CD4-positive, alpha-beta memory T cell (primary cell): ENCODE results near the gene CYP21A2. TPM values are rescaled to one million over a fixed set of nuclear protein-coding genes. Genes with fewer than 3 reads are reported as not detected.
"Not testable (repeated sequence)": the region's sequence is repeated elsewhere in the genome, so short reads cannot be mapped to it uniquely, and the experiment has no call there.

Experiments
- CTCF ChIA-PET: fragments of 350-600 bp; sonication (Branson Sonifier 250); formaldehyde crosslinking; loops from one replicate; lab custom pipeline; 2021; ENCODE audit warnings: inconsistent platforms; ENCODE audit not compliant: partially characterized antibody; lab: Charles Lee
- POLR2A ChIA-PET: fragments of 350-600 bp; sonication (Branson Sonifier 250); formaldehyde crosslinking; loops from one replicate; lab custom pipeline; 2021; ENCODE audit not compliant: partially characterized antibody; lab: Charles Lee
- DNase-seq, 5 donors: peaks; one replicate each; pipeline versions ENCODE4 v3.0.0 to v3.0.0-alpha.2; 2020 to 2022; ENCODE audit warnings: mixed read lengths in 1 of 5
- H3K27ac ChIP-seq: one replicate; pipeline ENCODE4 v1.7.0; 2013; ENCODE audit warnings: low read depth, low read length
- H3K27me3 ChIP-seq: 2 replicates; pipeline ENCODE4 v1.7.0; 2013; ENCODE audit warnings: mild to moderate bottlenecking, low read length, moderate library complexity; ENCODE audit not compliant: insufficient read depth
- H3K36me3 ChIP-seq: 2 replicates; pipeline ENCODE4 v1.7.0; 2013; ENCODE audit warnings: mild to moderate bottlenecking, low read length, moderate library complexity; ENCODE audit not compliant: insufficient read depth
- H3K4me1 ChIP-seq: 2 replicates; pipeline ENCODE4 v1.7.0; 2013; ENCODE audit warnings: mild to moderate bottlenecking, low read length, moderate library complexity; ENCODE audit not compliant: insufficient read depth
- H3K4me3 ChIP-seq, 2 donors: one replicate each; pipeline ENCODE4 v1.7.0; 2013; ENCODE audit warnings: low read length in 2 of 2, mild to moderate bottlenecking in 1 of 2
- H3K9me3 ChIP-seq, 2 donors: one replicate each; pipeline ENCODE4 v1.7.0; 2013; ENCODE audit warnings: low read length in 2 of 2, control low read depth in 1 of 2; ENCODE audit not compliant: control insufficient read depth in 1 of 2
- H3K27ac Mint-ChIP-seq, 7 donors: one replicate each; pipeline ENCODE4 v1.8.0; 2020 to 2021; ENCODE audit warnings: mixed read lengths in 7 of 7, mild to moderate bottlenecking in 6 of 7, inconsistent platforms in 3 of 7, moderate library complexity in 3 of 7
- H3K27me3 Mint-ChIP-seq, 2 donors: one replicate each; pipeline ENCODE4 v1.8.0; 2020 to 2021; ENCODE audit warnings: mixed read lengths in 2 of 2
- H3K36me3 Mint-ChIP-seq, 2 donors: one replicate each; pipeline ENCODE4 v1.8.0; 2020 to 2021; ENCODE audit warnings: mixed read lengths in 2 of 2, inconsistent platforms in 1 of 2, mild to moderate bottlenecking in 1 of 2
- H3K4me1 Mint-ChIP-seq, 4 donors: one replicate each; pipeline ENCODE4 v1.8.0; 2020 to 2021; ENCODE audit warnings: mixed read lengths in 4 of 4, mild to moderate bottlenecking in 1 of 4
- H3K4me3 Mint-ChIP-seq, 8 donors: one replicate each; pipeline ENCODE4 v1.8.0; 2020 to 2021; ENCODE audit warnings: mixed read lengths in 8 of 8, mild to moderate bottlenecking in 7 of 8, moderate library complexity in 6 of 8, inconsistent platforms in 3 of 8
- H3K9me3 Mint-ChIP-seq, 8 donors: one replicate each; pipeline ENCODE4 v1.8.0; 2020 to 2021; ENCODE audit warnings: mixed read lengths in 8 of 8, mild to moderate bottlenecking in 5 of 8, inconsistent platforms in 3 of 8, moderate library complexity in 1 of 8
- intact Hi-C: fragments of 100-400 bp; cut with micrococcal nuclease; formaldehyde crosslinking; loops from one replicate; pipeline ENCODE4 v1.15.1; 2023
- polyA plus RNA-seq, 2 donors: library from polyadenylated mRNA; unstranded; fragments of 300-500 nt; fragmentation: Illumina TruSeq; gene quantifications; one replicate each; pipeline ENCODE4 v1.2.3, GENCODE V29; 2021
- total RNA-seq, 2 experiments: library from RNA; stranded (reverse); gene quantifications; one replicate each; pipeline ENCODE4 v1.2.3, GENCODE V29; 2021

The CYP21A2 gene
- total and polyA plus RNA-seq, 4 experiments from 2014 or later = 0.39 to 0.61 TPM; not detected in 2

DNA sequence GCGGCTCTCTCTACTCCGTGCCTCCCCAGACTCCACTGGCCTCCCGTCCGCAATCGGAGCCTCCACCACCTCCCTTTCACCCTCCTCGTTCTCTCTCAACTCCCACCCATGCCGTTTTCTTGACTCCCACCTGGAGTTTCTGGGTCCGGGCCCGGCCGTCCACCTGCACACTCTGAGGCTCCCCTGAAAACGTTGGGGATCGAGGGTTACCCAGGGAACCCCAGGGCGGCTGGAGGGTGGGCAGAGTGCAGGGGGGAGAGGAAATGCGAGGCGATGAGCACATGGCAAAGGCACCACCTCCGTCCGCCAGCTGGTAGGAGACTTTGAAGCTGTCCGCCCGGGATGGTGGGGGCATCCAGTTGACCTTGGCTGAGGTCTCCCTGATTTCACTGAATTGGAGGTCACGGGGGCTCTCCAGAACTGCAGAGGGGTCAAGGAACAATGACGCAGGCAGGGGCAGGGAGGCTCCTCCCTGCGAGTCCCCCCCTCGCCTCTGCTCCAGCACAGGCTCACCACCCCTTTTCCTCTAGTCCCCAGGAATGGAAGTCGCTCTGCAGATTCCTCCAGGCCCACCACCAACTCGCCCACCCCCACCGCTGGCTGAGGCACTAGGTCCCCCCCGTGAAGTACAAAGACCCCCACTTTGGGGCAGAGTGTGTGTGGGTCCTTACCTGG lies 27.2 kb upstream of the CYP21A2 start:
- H3K4me1 ChIP-seq, H3K27ac Mint-ChIP-seq, H3K4me3 Mint-ChIP-seq, H3K9me3 ChIP-seq, DNase-seq, POLR2A ChIA-PET, H3K27me3 ChIP-seq, CTCF ChIA-PET, H3K4me1 Mint-ChIP-seq, H3K27me3 Mint-ChIP-seq, H3K36me3 Mint-ChIP-seq, H3K36me3 ChIP-seq, H3K9me3 Mint-ChIP-seq, intact Hi-C loops, H3K27ac ChIP-seq, H3K4me3 ChIP-seq: not testable (repeated sequence)

DNA sequence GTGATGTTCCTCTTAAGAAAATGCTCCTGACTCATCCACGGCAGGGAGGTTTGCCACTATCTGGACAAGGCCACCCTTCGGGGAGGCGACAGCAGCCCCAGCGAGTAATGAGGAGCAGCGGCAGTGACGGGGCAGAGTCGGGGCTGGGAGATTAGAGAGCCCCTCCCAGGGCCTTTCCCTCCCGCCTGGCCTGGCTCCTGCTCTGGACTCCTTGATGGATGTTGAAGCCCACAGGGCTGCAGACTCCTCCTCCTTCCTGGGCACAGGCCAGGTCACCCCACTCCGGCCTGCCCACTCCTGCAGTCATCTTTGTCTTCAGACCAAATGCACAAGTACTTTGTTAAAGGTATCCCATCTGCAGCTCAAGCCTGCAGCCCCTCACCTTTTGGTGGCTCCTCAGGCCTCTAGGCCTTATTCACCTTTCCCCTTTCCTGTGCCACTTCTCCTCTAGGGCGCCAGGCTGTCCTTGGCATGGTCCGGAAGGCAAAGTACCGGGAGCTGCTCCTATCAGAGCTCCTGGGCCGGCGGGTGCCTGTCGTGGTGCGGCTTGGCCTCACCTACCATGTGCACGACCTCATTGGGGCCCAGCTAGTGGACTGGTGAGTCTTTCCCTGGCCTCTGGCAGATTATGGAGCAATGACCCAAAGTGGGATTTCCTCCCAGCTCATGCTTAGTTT lies 25.1 kb upstream of the CYP21A2 start:
- POLR2A ChIA-PET, H3K36me3 ChIP-seq, H3K4me3 ChIP-seq, intact Hi-C loops, H3K9me3 ChIP-seq, H3K9me3 Mint-ChIP-seq, H3K36me3 Mint-ChIP-seq, H3K27me3 Mint-ChIP-seq, H3K27ac ChIP-seq, CTCF ChIA-PET, H3K4me1 ChIP-seq, H3K4me1 Mint-ChIP-seq, DNase-seq, H3K27me3 ChIP-seq, H3K4me3 Mint-ChIP-seq, H3K27ac Mint-ChIP-seq: not testable (repeated sequence)

DNA sequence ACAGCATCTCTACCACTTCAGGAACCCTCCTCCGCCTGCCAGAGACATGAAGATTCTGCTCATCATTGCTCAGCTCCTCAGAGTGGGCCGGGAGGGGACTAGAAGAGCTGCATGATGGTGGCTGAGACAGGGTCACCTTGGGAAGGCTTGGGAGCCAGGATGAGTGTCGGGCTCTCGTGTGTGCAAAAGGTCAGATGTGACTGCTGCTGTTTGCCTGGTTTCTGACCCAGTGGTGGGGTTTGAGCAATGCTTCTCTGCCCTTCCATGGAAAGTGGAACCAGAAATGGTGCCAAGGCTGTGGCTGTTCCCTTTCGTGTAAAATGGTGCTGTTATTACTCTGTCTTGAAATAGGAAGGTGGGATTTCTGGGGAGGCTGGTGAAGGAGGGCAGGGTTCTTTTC lies 24.5 kb upstream of the CYP21A2 start:
- H3K27me3 Mint-ChIP-seq, H3K9me3 Mint-ChIP-seq, H3K9me3 ChIP-seq, CTCF ChIA-PET, H3K4me1 ChIP-seq, DNase-seq, H3K27ac ChIP-seq, H3K36me3 Mint-ChIP-seq, H3K27me3 ChIP-seq, H3K4me1 Mint-ChIP-seq, H3K36me3 ChIP-seq, intact Hi-C loops, H3K4me3 ChIP-seq, H3K27ac Mint-ChIP-seq, H3K4me3 Mint-ChIP-seq, POLR2A ChIA-PET: not testable (repeated sequence)

DNA sequence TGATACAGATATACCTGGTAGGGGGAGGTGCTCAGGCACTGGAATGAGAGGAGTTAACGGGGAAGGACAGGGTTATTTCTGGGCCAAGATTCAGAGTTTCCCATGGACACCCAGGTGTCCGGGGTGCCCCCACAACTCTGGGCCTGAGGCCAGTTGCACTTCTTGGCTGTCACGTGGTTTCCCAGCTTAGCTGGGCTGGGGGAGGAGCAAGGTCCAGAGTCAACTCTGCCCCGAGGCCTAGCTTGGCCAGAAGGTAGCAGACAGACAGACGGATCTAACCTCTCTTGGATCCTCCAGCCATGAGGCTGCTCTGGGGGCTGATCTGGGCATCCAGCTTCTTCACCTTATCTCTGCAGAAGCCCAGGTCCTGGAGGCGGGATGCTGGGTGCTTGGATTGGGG lies 23.7 kb upstream of the CYP21A2 start, which contains the start of gene C4B:
Gene C4B, plus strand, starts transcription at position 249 of the 400 bp plus-strand sequence. Its CDS starts 51 bp downstream, at position 300.
- intact Hi-C loops, H3K27me3 Mint-ChIP-seq, H3K9me3 Mint-ChIP-seq, CTCF ChIA-PET, H3K4me1 Mint-ChIP-seq, DNase-seq, POLR2A ChIA-PET, H3K9me3 ChIP-seq, H3K27ac Mint-ChIP-seq, H3K27ac ChIP-seq, H3K36me3 Mint-ChIP-seq, H3K36me3 ChIP-seq, H3K4me3 ChIP-seq, H3K4me3 Mint-ChIP-seq, H3K27me3 ChIP-seq, H3K4me1 ChIP-seq: not testable (repeated sequence)

DNA sequence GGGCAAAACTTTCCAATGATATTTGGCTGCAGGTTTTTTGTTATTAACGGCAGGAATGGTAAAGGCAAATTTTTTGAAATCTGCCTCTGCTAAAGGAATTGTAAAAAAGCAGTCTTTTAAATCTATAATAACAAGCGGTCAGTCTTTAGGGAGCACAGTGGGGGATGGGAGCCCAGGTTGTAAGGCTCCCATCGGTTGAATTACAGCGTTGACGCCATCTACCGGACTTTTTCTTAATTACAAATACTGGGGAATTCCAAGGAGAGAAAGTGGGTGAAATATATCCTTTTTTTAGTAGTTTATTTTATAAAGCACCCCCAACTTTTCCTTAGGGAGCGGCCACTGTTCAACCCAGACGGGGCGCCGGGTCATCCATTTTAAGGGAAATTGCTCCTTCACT lies 16.1 kb upstream of the CYP21A2 start:
- H3K27ac ChIP-seq, CTCF ChIA-PET, H3K27me3 ChIP-seq, POLR2A ChIA-PET, intact Hi-C loops, H3K9me3 ChIP-seq, H3K4me3 ChIP-seq, H3K4me1 ChIP-seq, H3K4me3 Mint-ChIP-seq, H3K36me3 Mint-ChIP-seq, H3K4me1 Mint-ChIP-seq, DNase-seq, H3K27ac Mint-ChIP-seq, H3K9me3 Mint-ChIP-seq, H3K36me3 ChIP-seq, H3K27me3 Mint-ChIP-seq: not testable (repeated sequence)

DNA sequence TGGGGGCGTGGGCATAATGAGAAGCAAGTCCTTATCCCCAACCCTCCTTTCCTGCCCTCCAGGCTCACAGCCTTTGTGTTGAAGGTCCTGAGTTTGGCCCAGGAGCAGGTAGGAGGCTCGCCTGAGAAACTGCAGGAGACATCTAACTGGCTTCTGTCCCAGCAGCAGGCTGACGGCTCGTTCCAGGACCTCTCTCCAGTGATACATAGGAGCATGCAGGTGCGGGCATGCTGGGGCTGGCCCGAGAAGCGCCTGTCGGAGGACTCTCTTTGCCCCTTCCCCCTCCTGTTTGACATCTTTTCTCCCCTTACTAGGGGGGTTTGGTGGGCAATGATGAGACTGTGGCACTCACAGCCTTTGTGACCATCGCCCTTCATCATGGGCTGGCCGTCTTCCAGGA lies 9.6 kb upstream of the CYP21A2 start:
- H3K36me3 Mint-ChIP-seq, H3K27me3 Mint-ChIP-seq, H3K4me3 ChIP-seq, H3K9me3 ChIP-seq, intact Hi-C loops, CTCF ChIA-PET, H3K4me1 ChIP-seq, POLR2A ChIA-PET, H3K27ac ChIP-seq, H3K27me3 ChIP-seq, DNase-seq, H3K9me3 Mint-ChIP-seq, H3K36me3 ChIP-seq, H3K4me1 Mint-ChIP-seq, H3K4me3 Mint-ChIP-seq, H3K27ac Mint-ChIP-seq: not testable (repeated sequence)

DNA sequence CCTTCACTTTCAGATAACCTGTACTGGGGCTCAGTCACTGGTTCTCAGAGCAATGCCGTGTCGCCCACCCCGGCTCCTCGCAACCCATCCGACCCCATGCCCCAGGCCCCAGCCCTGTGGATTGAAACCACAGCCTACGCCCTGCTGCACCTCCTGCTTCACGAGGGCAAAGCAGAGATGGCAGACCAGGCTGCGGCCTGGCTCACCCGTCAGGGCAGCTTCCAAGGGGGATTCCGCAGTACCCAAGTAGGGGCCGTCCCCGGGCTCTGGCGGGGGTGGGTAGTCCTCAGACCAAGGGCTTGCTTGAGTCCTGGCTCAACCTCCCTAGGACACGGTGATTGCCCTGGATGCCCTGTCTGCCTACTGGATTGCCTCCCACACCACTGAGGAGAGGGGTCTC lies 8.7 kb upstream of the CYP21A2 start:
- H3K4me1 Mint-ChIP-seq, H3K36me3 Mint-ChIP-seq, H3K9me3 Mint-ChIP-seq, H3K4me3 ChIP-seq, CTCF ChIA-PET, POLR2A ChIA-PET, H3K27me3 Mint-ChIP-seq, H3K27me3 ChIP-seq, H3K27ac ChIP-seq, H3K36me3 ChIP-seq, H3K9me3 ChIP-seq, DNase-seq, H3K4me3 Mint-ChIP-seq, H3K4me1 ChIP-seq, H3K27ac Mint-ChIP-seq, intact Hi-C loops: not testable (repeated sequence)
